ENCODE results near the gene RHBDD2.

RHBDD2 gene

GRCh38 chr7:75921479-75921878, 42.6 kb downstream of the RHBDD2 start:
- DNase-seq: no peak

- no peak for DNase-seq
Observed at GRCh38 chr7:75922966-75923603, 44.3 kb downstream of the RHBDD2 start.

DNA sequence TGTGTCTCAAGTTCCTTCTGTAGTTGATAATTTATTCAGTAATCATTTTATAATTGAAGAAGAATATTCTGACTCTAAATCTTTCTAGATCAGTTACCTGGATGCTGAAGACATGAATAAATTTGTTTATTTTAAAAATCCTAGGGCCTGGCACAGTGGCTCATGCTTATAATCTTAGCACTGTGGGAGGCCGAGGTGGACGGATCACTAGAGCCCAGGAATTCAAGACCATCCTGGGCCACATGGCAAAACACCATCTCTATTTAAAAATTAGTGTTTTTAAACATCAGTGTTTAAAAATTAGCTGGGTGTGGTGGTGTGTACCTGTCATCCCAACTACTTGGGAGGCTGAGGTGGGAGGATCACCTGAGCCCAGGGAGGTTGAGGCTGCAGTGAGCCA, 45.4 kb downstream of the RHBDD2 start:
- DNase-seq: no peak

- DNase-seq: no peak
Observed at GRCh38 chr7:75924889-75925288, 46.1 kb downstream of the RHBDD2 start.

DNA sequence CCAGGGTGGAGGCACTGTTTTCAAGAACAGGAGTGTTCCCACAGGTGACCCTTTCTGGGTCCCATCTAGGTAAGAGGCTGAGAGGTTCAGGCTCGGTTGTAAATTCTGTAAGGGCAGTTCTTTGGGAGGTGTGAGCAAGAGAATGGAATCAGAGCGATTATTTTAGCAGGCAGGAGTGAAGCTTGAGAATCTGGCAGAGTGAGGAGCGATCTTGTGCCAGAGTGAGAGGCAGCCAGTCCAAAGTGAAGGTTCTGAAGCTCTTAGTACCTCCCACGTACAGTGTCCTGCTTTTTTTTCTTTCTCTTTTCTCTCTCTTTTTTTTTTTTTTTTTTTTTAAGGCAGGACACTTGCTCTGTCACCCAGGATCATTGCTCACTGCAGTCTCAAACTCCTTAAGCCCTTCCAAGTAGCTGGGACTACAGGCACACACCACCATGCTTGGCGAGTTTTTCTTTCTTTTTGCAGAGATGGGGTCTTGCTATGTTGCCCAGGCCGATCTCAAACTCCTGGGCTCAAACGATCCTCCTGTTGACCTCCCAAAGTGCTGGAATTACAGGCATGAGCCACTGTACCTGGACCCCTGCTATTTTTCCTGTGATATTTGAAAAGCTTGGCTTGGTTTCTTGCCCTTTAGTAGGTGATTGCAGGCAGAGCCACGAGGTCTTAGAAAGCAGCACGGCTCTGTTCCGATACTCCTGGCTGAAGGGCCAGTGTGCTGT, 47.0 kb downstream of the RHBDD2 start:
- DNase-seq: no peak

DNA sequence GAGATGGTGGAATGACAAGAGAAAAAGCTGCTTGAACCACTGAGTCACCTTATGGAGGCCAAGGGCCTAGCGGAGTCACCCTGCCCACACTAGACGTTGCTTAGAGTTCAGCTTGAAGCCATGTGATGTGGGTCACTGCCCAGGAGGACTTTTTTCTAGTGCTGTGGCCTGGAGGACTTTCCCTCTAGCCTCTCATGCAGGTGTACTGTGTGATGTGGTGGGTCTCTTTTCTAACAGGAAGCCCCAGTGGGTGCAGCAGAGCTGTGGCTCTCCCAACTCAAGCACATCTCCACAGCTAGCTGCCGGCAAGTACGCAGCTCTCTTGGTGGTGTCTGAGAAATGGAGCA, 49.7 kb downstream of the RHBDD2 start:
- no peak for DNase-seq

DNA sequence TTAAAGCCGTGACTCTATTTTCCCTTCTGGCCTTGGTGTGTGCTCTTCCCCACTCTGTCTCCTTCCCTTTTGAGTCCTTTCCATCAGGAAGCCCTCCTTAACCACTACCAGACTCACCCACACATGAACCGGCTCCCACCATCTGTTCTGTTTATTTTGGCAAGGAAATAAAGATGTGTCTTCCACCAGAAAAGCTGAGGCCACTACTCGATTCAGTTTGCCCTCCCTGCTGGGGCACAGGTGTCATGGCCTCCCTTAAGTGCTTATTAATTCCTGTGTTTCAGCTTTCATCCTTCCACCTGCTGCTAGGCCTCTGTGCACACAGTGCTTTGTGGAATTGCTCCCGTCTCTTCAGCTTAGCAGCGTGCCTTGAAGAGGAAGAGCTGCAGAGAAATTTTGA, 52.8 kb downstream of the RHBDD2 start:
- no peak for DNase-seq

DNA sequence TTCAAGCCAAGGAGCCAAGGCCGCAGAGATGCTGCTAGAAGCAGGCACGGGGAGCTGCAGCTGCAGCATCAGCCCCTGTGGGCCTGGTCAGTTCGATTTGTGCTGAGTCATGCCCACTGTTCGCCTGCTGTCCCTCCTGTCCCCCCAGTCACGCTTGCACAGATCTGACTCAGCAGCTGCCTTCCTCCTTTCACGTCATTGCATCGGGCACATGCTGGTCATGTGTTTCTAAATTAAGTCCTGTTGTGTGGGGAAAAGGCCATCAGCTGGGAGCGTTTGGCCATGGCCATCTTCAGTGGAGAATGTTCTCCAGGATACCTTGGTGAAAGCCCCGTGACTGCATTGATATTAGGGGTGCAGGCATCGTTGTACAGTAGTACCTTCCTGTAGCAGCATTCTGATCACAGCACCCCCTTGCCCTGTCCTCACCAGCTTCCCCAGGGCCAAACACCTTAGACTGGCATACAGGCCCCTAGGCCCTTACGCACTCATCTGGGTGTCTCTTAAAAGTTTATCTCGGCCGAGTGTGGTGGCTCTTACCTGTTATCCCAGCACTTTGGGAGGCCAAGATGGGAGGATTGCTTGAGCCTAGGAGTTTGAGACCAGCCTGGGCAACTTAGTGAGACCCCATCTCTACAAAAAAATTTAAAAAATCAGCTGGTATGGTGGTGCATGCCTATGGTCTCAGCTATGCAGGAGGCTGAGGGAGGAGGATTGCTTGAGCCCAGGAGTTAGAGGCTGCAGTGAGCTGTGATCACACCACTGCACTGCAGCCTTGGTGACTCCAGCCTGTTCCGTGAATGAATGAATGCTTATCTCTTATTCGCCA, 59.3 kb downstream of the RHBDD2 start:
- DNase-seq: no peak
